B cell (primary cell): ENCODE measurements around the gene PSAPL1. TPM values are rescaled to one million over a fixed set of nuclear protein-coding genes. Genes with fewer than 3 reads are reported as not detected.

Source experiments
- ATAC-seq: fragments of 200-7000 bp; cut with Tn5 transposase; one replicate; pipeline ENCODE4 v1.10.0; 2021; ENCODE audit warnings: low read depth, mild to moderate bottlenecking, moderate number of reproducible peaks, moderate library complexity
- CTCF ChIA-PET: fragments of 350-600 bp; sonication (Branson Sonifier 250); formaldehyde crosslinking; loops from one replicate; lab custom pipeline; 2021; ENCODE audit warnings: antibody characterized with exemption, inconsistent platforms; lab: Charles Lee
- POLR2A ChIA-PET: fragments of 350-600 bp; sonication (Branson Sonifier 250); formaldehyde crosslinking; loops from one replicate; lab custom pipeline; 2021; ENCODE audit warnings: antibody characterized with exemption; lab: Charles Lee
- DNase-seq: peaks from one replicate; pipeline ENCODE4 v3.0.0; 2013
- H2AFZ ChIP-seq: 2 replicates; pipeline ENCODE4 v1.6.1; 2012; ENCODE audit warnings: mild to moderate bottlenecking, low read depth, low read length; ENCODE audit not compliant: insufficient read depth, poor library complexity, severe bottlenecking
- H3K27ac ChIP-seq, 2 donors: 1 replicate in 1 of 2; 2 replicates in 1 of 2; pipeline ENCODE4 v1.5.1; 2012 to 2013; ENCODE audit warnings: low read length in 2 of 2, mild to moderate bottlenecking in 2 of 2, moderate library complexity in 1 of 2
- H3K27me3 ChIP-seq, 4 experiments: fragments of 200-600 bp in 1 of 4; sonication (generic) in 1 of 4; replicated peaks in 1 of 4; 1 replicate in 2 of 4; 2 replicates in 2 of 4; pipeline versions ENCODE4 v1.6.1 to v1.7.0; 2013 to 2016; ENCODE audit warnings: low read length in 3 of 4, mild to moderate bottlenecking in 2 of 4, mixed read lengths in 1 of 4, moderate library complexity in 1 of 4; ENCODE audit not compliant: insufficient read depth in 4 of 4, control insufficient read depth in 3 of 4; ENCODE audit errors: control extremely low read depth in 1 of 4
- H3K36me3 ChIP-seq, 2 experiments: replicated peaks in 1 of 2; 1 replicate in 1 of 2; 2 replicates in 1 of 2; pipeline versions ENCODE4 v1.6.1 to v1.7.1; 2013; ENCODE audit warnings: low read length in 1 of 2; ENCODE audit not compliant: insufficient read depth in 2 of 2, control insufficient read depth in 1 of 2; ENCODE audit errors: control extremely low read depth in 1 of 2, extremely low read depth in 1 of 2
- H3K4me1 ChIP-seq, 2 donors: fragments of 200-600 bp in 1 of 2; sonication (generic) in 1 of 2; 1 replicate in 1 of 2; 2 replicates in 1 of 2; pipeline versions ENCODE4 v1.5.1 to v1.6.1; 2013 to 2017; ENCODE audit warnings: low read length in 2 of 2; ENCODE audit not compliant: control insufficient read depth in 2 of 2, insufficient read depth in 2 of 2
- H3K4me2 ChIP-seq: replicated peaks from 2 replicates; pipeline ENCODE3; 2012; ENCODE audit warnings: mild to moderate bottlenecking, low read depth, low read length; ENCODE audit not compliant: poor library complexity, severe bottlenecking
- H3K4me3 ChIP-seq, 5 experiments: fragments of 200-600 bp in 1 of 5; sonication (generic) in 1 of 5; 1 replicate in 3 of 5; 2 replicates in 2 of 5; pipeline versions ENCODE4 v1.5.1 to v1.7.0; 2011 to 2016; ENCODE audit warnings: low read length in 4 of 5, mild to moderate bottlenecking in 4 of 5, low read depth in 2 of 5, control low read depth in 1 of 5, moderate library complexity in 1 of 5; ENCODE audit not compliant: insufficient read depth in 1 of 5; ENCODE audit errors: control extremely low read depth in 1 of 5, extremely low read depth in 1 of 5
- H3K79me2 ChIP-seq: fragments of 200-600 bp; sonication (generic); one replicate; pipeline ENCODE4 v1.6.0; 2016; ENCODE audit warnings: low read length; ENCODE audit not compliant: control insufficient read depth, insufficient read depth
- H3K9ac ChIP-seq: fragments of 200-600 bp; sonication (generic); 2 replicates; pipeline ENCODE4 v1.6.1; 2017; ENCODE audit warnings: mild to moderate bottlenecking, low read length, moderate library complexity
- H3K9me3 ChIP-seq, 3 donors: one replicate each; pipeline versions ENCODE4 v1.6.1 to v1.7.1; 2013; ENCODE audit warnings: low read length in 2 of 3; ENCODE audit not compliant: control insufficient read depth in 2 of 3, insufficient read depth in 1 of 3; ENCODE audit errors: control extremely low read depth in 1 of 3
- H4K20me1 ChIP-seq: 2 replicates; pipeline ENCODE4 v1.6.0; 2012; ENCODE audit warnings: mild to moderate bottlenecking, low read length; ENCODE audit not compliant: insufficient read depth, control insufficient read depth, poor library complexity, severe bottlenecking
- H3K27ac Mint-ChIP-seq: one replicate; pipeline ENCODE4 v1.8.0; 2021; ENCODE audit warnings: mixed read lengths
- H3K27me3 Mint-ChIP-seq: one replicate; pipeline ENCODE4 v1.8.0; 2021; ENCODE audit warnings: mixed read lengths
- H3K4me1 Mint-ChIP-seq: one replicate; pipeline ENCODE4 v1.8.0; 2021; ENCODE audit warnings: mixed read lengths
- H3K4me3 Mint-ChIP-seq: one replicate; pipeline ENCODE4 v1.8.0; 2021; ENCODE audit warnings: mixed read lengths
- H3K9me3 Mint-ChIP-seq: one replicate; pipeline ENCODE4 v1.8.0; 2022; ENCODE audit warnings: mixed read lengths; ENCODE audit not compliant: insufficient read depth
- CTCF ChIP-seq: fragments of 200-600 bp; IDR thresholded peaks from one replicate; pipeline ENCODE4 v1.8.0; 2022; ENCODE audit warnings: antibody characterized with exemption, mild to moderate bottlenecking
- EZH2 ChIP-seq: IDR thresholded peaks from 2 replicates; pipeline ENCODE4 v1.6.1; 2012; ENCODE audit warnings: borderline replicate concordance, low read depth, mild to moderate bottlenecking, moderate library complexity, low read length; ENCODE audit not compliant: insufficient read depth, poor library complexity, severe bottlenecking
- WGBS: methylation state at CpG from one replicate; pipeline ENCODE4 v1.1.5; 2013; ENCODE audit warnings: missing lambda C conversion rate; ENCODE audit not compliant: insufficient coverage; 5-methylcytosine and 5-hydroxymethylcytosine counted together
- intact Hi-C: fragments of 100-400 bp; cut with micrococcal nuclease; formaldehyde crosslinking; loops from one replicate; pipeline ENCODE4 v1.10.0; 2022
- polyA plus RNA-seq: library from polyadenylated mRNA; depleted of rRNA; stranded (reverse); fragments of >200 nt; gene quantifications from 2 replicates; pipeline ENCODE4 v1.2.3, GENCODE V29; 2012
- total RNA-seq, 2 donors: library from RNA; stranded (reverse); fragments of 120-200 nt in 1 of 2; gene quantifications; 1 replicate in 1 of 2; 2 replicates in 1 of 2; pipeline versions ENCODE4 v1.2.3 to v1.2.4, GENCODE V29; 2013 to 2022

Gene PSAPL1
- total and polyA plus RNA-seq, 2 donors (not counting 1 experiment from before 2014, with no cell fraction given): not detected

- no peak overlapping the region for H3K4me2 ChIP-seq
- POLR2A ChIA-PET: no interaction called here
- no peaks in the 10 kb centered on the region for H3K27me3 ChIP-seq
- ATAC-seq: no peak
- H3K36me3 ChIP-seq: no peaks in the 10 kb centered on the region
- H3K27ac Mint-ChIP-seq: no peak overlapping the region
- H3K9me3 ChIP-seq: peaks cover 0 to 9% (median 0%) of the 10 kb centered on the region in 3 donors
- no peaks in the 10 kb centered on the region for H3K79me2 ChIP-seq
- no peak overlapping the region for H2AFZ ChIP-seq
- no peaks in the 10 kb centered on the region for H3K9me3 Mint-ChIP-seq
- no peaks in the 10 kb centered on the region for H3K4me1 Mint-ChIP-seq
- 92% methylated on average over 26 of the region's 28 CpGs for WGBS
- no peaks in the 10 kb centered on the region for H3K27me3 Mint-ChIP-seq
- CTCF ChIA-PET: no interaction called here
- no peak for TF ChIP-seq EZH2
- TF ChIP-seq CTCF: no peak
- no peak overlapping the region for H3K27ac ChIP-seq
- H3K4me3 ChIP-seq: no peak overlapping the region
- no peaks in the 10 kb centered on the region for H3K4me1 ChIP-seq
- H3K4me3 Mint-ChIP-seq: no peak overlapping the region
- no peaks in the 10 kb centered on the region for H4K20me1 ChIP-seq
- intact Hi-C loops: no loop called here
- no peak overlapping the region for H3K9ac ChIP-seq
- DNase-seq: no peak
These were observed 1.2 kb downstream of the PSAPL1 start for GRCh38 chr4:7433376-7434140.

- intact Hi-C loops: no loop called here
- H3K9me3 ChIP-seq: peaks cover 0 to 9% (median 0%) of the 10 kb centered on the region in 3 donors
- no peaks in the 10 kb centered on the region for H3K4me1 ChIP-seq
- H3K79me2 ChIP-seq: no peaks in the 10 kb centered on the region
- Mint-ChIP-seq H3K27ac (no peak overlapping the region), H3K9me3 (no peaks in the 10 kb centered on the region), H3K4me3 (no peak overlapping the region), H3K4me1 (no peaks in the 10 kb centered on the region), H3K27me3 (no peaks in the 10 kb centered on the region)
- no peak overlapping the region for H3K9ac ChIP-seq
- no peaks in the 10 kb centered on the region for H3K36me3 ChIP-seq
- no peak for TF ChIP-seq EZH2
- TF ChIP-seq CTCF: no peak
- ChIA-PET CTCF (no interaction called here), POLR2A (no interaction called here)
- no peak overlapping the region for H3K4me3 ChIP-seq
- no peak overlapping the region for H3K27ac ChIP-seq
- 91% methylated on average over 22 of the region's 23 CpGs for WGBS
- no peaks in the 10 kb centered on the region for H4K20me1 ChIP-seq
- H2AFZ ChIP-seq: no peak overlapping the region
- H3K27me3 ChIP-seq: no peaks in the 10 kb centered on the region
- no peak overlapping the region for H3K4me2 ChIP-seq
- ATAC-seq (no peak), DNase-seq (no peak)
These were observed 2.0 kb downstream of the PSAPL1 start for GRCh38 chr4:7432531-7433375.
